Measurements from ENCODE around the gene CXCL12.

Gene CXCL12

DNA sequence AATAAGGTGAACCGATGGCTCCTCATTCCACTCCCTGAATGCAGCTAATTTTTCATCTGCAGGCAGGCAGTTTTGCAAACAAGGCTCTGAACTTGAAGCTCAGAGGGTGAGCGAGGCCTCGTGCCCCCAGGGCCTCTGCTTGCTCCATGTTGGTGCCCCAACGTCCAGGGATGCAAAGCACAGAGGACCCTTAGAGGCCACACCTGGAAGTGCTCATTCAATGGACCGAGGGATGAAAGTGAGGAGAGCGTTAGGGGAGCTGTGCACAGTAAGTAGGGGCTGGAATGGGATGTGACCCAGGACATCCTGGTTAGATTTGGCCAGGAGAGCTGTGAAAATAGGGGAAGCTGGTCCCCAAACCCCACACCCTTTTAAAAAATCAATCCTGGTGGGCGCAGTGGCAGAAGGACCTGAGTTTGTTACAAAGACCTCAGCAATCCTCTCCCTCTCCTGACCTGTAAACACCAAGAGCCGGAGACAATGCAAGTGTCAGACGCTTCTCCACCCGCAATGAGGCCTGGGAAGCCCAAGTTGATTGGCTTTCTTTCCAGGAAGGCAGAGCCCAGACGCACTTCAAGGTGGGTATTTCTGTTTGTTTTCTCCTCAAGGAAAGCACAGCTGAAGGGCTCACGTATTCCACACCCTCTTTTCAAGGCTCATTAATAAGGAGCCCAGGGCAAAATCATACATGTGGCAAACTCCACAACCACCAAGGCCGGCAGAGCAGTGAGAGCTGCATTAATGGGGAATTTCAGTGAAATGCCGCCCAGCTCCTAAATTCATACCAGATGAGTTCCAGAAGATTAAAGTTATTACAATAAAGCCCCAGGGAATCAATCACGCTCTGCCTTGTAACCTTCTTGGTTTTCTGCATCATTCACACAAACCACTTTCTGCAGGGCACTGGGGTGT lies 14.1 kb upstream of the CXCL12 start:
- TF ChIP-seq, protein P1, sequence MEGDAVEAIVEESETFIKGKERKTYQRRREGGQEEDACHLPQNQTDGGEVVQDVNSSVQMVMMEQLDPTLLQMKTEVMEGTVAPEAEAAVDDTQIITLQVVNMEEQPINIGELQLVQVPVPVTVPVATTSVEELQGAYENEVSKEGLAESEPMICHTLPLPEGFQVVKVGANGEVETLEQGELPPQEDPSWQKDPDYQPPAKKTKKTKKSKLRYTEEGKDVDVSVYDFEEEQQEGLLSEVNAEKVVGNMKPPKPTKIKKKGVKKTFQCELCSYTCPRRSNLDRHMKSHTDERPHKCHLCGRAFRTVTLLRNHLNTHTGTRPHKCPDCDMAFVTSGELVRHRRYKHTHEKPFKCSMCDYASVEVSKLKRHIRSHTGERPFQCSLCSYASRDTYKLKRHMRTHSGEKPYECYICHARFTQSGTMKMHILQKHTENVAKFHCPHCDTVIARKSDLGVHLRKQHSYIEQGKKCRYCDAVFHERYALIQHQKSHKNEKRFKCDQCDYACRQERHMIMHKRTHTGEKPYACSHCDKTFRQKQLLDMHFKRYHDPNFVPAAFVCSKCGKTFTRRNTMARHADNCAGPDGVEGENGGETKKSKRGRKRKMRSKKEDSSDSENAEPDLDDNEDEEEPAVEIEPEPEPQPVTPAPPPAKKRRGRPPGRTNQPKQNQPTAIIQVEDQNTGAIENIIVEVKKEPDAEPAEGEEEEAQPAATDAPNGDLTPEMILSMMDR (conservative IDR thresholded peaks at IDR 0.05): no peak
- no peak overlapping the region for H3K27ac ChIP-seq

DNA sequence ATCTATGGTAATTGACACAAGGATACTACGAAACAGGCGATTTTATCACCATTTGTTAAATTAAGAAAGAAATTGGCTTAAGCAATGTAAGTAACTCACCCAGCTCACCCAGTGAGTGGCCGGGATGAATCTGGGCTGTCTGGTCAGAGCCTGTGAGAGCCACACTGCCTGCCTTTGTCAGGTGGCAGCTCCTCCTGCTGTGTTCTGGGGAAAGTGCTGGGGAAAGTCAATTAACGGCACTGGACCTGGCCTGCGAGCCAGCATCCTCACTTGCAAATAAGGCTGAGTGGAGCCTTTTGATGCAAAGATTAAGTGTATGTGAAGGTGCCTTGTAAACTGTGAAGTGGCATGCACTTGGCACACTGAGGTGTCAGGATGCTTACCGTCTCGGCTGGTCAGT lies 13.4 kb upstream of the CXCL12 start:
- H3K27ac ChIP-seq: no peak overlapping the region
- TF ChIP-seq, protein P1 (conservative IDR thresholded peaks at IDR 0.05): no peak

GRCh38 chr10:44397476-44398225 lies 12.8 kb upstream of the CXCL12 start:
- no peak overlapping the region for H3K27ac ChIP-seq
- TF ChIP-seq, protein P1 (conservative IDR thresholded peaks at IDR 0.05): no peak

DNA sequence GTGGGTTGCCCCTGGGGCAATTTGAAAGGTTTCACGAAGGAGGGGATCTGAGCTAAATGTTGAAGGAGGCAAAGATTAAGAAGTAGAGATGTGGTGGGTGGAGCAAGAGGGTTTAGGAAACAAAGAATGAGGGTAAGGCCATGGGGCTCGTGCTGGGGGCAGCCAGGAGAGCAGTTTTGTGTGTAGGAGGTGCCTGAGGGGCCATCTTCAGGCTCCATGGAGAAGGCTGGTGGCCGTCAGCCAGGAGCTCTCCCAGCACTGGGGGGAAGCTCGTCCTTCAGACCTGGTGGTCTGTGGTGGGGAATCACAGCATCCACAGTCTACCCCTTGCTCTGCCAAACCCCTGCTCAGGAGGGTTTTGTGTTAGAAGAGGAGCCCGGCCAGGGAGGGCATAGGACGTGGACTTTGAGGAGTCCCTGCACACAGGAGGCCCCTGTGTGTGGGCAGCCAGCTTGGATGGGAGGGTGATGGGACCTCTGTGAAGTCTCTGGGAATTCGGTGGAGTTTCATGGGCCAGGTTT lies 11.8 kb upstream of the CXCL12 start:
- H3K27ac ChIP-seq: no peak overlapping the region
- TF ChIP-seq, protein P1 (conservative IDR thresholded peaks at IDR 0.05): no peak

GRCh38 chr10:44395902-44396670 lies 11.2 kb upstream of the CXCL12 start:
- no peak overlapping the region for H3K27ac ChIP-seq
- TF ChIP-seq, protein P1 (conservative IDR thresholded peaks at IDR 0.05): no peak

- H3K27ac ChIP-seq: no peak overlapping the region
- TF ChIP-seq, protein P1 (conservative IDR thresholded peaks at IDR 0.05): no peak
These were observed 10.5 kb upstream of the CXCL12 start for GRCh38 chr10:44395396-44395795.
